Naive thymus-derived CD8-positive, alpha-beta T cell (primary cell): ENCODE results near the gene CALU. TPM values are rescaled to one million over a fixed set of nuclear protein-coding genes. Genes with fewer than 3 reads are reported as not detected.
A peak's percentile ranks its signal among the peaks of the same experiment; 100 is the strongest.

Experiments
- ATAC-seq, 2 donors: fragments of 150-1000 bp; cut with Tn5 transposase in 1 of 2; sonication (Bioruptor Pico), chemical (Tn5 transposase) in 1 of 2; 1 replicate in 1 of 2; 2 replicates in 1 of 2; pipeline ENCODE4 v1.10.0; 2021; ENCODE audit warnings: mild to moderate bottlenecking in 2 of 2, moderate library complexity in 2 of 2
- POLR2A ChIA-PET: fragments of 350-600 bp; sonication (Branson Sonifier 250); formaldehyde crosslinking; loops from one replicate; lab custom pipeline; 2021; ENCODE audit warnings: antibody characterized with exemption; lab: Charles Lee
- DNase-seq, 10 donors: peaks; one replicate each; pipeline versions ENCODE4 v3.0.0 to v3.0.0-alpha.2; 2020 to 2022
- H3K27ac Mint-ChIP-seq, 10 donors: one replicate each; pipeline ENCODE4 v1.8.0; 2020 to 2022; ENCODE audit warnings: mild to moderate bottlenecking in 10 of 10, mixed read lengths in 10 of 10, moderate library complexity in 4 of 10, inconsistent platforms in 1 of 10
- H3K27me3 Mint-ChIP-seq, 5 donors: one replicate each; pipeline ENCODE4 v1.8.0; 2021 to 2022; ENCODE audit warnings: mixed read lengths in 5 of 5
- H3K36me3 Mint-ChIP-seq, 3 donors: one replicate each; pipeline ENCODE4 v1.8.0; 2020 to 2022; ENCODE audit warnings: mixed read lengths in 3 of 3, mild to moderate bottlenecking in 2 of 3, inconsistent platforms in 1 of 3
- H3K4me1 Mint-ChIP-seq, 4 donors: one replicate each; pipeline ENCODE4 v1.8.0; 2021 to 2022; ENCODE audit warnings: mixed read lengths in 4 of 4
- H3K4me3 Mint-ChIP-seq, 10 donors: one replicate each; pipeline ENCODE4 v1.8.0; 2020 to 2022; ENCODE audit warnings: mild to moderate bottlenecking in 10 of 10, mixed read lengths in 10 of 10, moderate library complexity in 6 of 10, inconsistent platforms in 1 of 10
- H3K9me3 Mint-ChIP-seq, 9 donors: one replicate each; pipeline ENCODE4 v1.8.0; 2020 to 2022; ENCODE audit warnings: mixed read lengths in 9 of 9, mild to moderate bottlenecking in 3 of 9, inconsistent platforms in 1 of 9, moderate library complexity in 1 of 9
- polyA plus RNA-seq, 3 donors: library from polyadenylated mRNA; unstranded; fragments of 300-500 nt; fragmentation: Illumina TruSeq; gene quantifications; one replicate each; pipeline ENCODE4 v1.2.3, GENCODE V29; 2021
- total RNA-seq, 8 experiments: library from RNA in 2 of 8; stranded (reverse) in 2 of 8; gene quantifications; one replicate each; pipeline ENCODE4 v1.2.3 and lab custom pipeline; 2021 to 2026

The CALU gene
- total and polyA plus RNA-seq, 5 experiments from 2014 or later = 13.6 to 21.5 (median 17.0) TPM

DNA sequence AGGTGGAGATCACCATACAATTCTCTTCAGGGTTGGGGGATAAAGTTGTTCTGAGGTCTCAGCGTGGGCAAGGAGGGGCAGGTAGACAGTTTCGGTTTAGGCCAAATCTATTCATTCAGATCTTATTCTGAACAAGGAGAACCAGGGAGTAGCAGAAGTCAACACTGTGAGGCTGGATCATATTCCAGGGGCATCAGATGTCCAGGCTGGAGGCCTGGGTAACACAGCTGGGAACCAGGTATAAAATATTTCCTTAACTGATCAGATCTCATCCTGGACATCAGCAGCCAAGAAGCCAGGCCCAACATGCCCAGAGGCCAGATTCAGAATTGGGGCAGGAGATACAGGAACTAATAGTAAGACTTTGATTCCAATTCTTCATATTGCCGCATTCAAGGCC, 71.8 kb downstream of the CALU start:
- no peak for DNase-seq
- POLR2A ChIA-PET = no interaction called here
- no peak overlapping the region for H3K27ac Mint-ChIP-seq
- H3K4me1 Mint-ChIP-seq = peaks cover 0 to 4% (median 0%) of the 10 kb centered on the region in 4 donors
- H3K27me3 Mint-ChIP-seq = peaks cover 0 to 5% (median 0%) of the 10 kb centered on the region in 5 donors
- peaks cover 0 to 8% (median 2%) of the 10 kb centered on the region in 3 donors for H3K36me3 Mint-ChIP-seq
- no peak for ATAC-seq
- H3K9me3 Mint-ChIP-seq = no peaks in the 10 kb centered on the region
- H3K4me3 Mint-ChIP-seq = no peak overlapping the region

- ATAC-seq (no peak), DNase-seq (no peak)
- Mint-ChIP-seq H3K9me3 (no peaks in the 10 kb centered on the region), H3K27me3 (peaks cover 0 to 5% (median 0%) of the 10 kb centered on the region in 5 donors), H3K4me1 (peaks cover 0 to 4% (median 0%) of the 10 kb centered on the region in 4 donors), H3K36me3 (peaks cover 0 to 3% (median 0%) of the 10 kb centered on the region in 3 donors), H3K4me3 (no peak overlapping the region), H3K27ac (no peak overlapping the region)
- POLR2A ChIA-PET = no interaction called here
These were observed 72.7 kb downstream of the CALU start for GRCh38 chr7:128811631-128812430.

DNA sequence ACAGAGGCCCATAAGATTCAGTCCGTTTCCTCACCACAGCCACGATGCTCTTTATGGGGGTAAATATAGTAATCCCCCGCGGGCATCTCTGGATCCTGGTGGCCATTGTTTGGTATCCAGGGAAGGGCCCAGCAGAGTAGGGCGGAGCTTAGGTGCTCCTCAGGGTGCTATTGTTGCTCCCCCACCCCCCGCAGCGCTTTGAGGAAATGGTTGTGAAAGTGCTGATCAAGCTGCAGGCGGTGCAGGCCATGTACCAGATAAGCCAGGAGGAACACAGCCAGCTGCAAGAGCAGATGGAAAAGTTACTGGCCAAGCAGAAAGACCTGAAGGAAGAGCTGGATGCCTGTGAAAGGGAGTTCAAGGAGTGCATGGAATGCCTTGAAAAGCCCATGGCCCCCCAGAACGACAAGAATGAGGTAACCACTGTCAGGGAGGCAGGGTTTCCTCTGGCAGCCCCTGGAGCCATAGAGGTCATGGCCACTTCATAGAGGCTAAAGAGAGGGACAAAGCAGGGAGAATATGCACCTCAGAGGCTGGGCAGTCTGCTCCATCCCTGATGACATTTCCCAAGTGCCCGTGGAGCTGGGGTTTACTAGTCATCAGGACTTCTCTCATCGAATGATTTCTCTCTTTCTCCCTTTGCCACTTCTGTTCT, 73.5 kb downstream of the CALU start:
- DNase-seq (no peak), ATAC-seq (no peak)
- H3K9me3 Mint-ChIP-seq = no peaks in the 10 kb centered on the region
- no peak overlapping the region for H3K27ac Mint-ChIP-seq
- peaks cover 0 to 3% (median 0%) of the 10 kb centered on the region in 3 donors for H3K36me3 Mint-ChIP-seq
- peaks cover 0 to 5% (median 0%) of the 10 kb centered on the region in 5 donors for H3K27me3 Mint-ChIP-seq
- no peak overlapping the region for H3K4me3 Mint-ChIP-seq
- H3K4me1 Mint-ChIP-seq = peaks cover 0 to 4% (median 0%) of the 10 kb centered on the region in 4 donors
- POLR2A ChIA-PET = no interaction called here

- DNase-seq = no peak
- Mint-ChIP-seq H3K4me3 (no peak overlapping the region), H3K36me3 (peaks cover 0 to 3% (median 0%) of the 10 kb centered on the region in 3 donors), H3K27ac (peak overlapping the region in 1 of 10 donors; percentile 62), H3K4me1 (peaks cover 0 to 7% (median 4%) of the 10 kb centered on the region in 4 donors), H3K27me3 (peaks cover 0 to 9% (median 0%) of the 10 kb centered on the region in 5 donors), H3K9me3 (no peaks in the 10 kb centered on the region)
- no peak for ATAC-seq
- POLR2A ChIA-PET = no interaction called here
These were observed 75.3 kb downstream of the CALU start for GRCh38 chr7:128814499-128814898.

- Mint-ChIP-seq H3K27me3 (peaks cover 0 to 9% (median 0%) of the 10 kb centered on the region in 5 donors), H3K36me3 (no peaks in the 10 kb centered on the region), H3K9me3 (no peaks in the 10 kb centered on the region), H3K27ac (peak overlapping the region in 1 of 10 donors; percentile 64), H3K4me1 (peaks cover 7 to 16% (median 11%) of the 10 kb centered on the region in 4 donors), H3K4me3 (no peak overlapping the region)
- DNase-seq (no peak), ATAC-seq (no peak)
- POLR2A ChIA-PET = interaction anchor here (0.6 kb wide), 1 partner anchor 18 kb away, joined by 4 read pairs; no protein-coding TSS in a partner anchor
These were observed 76.3 kb downstream of the CALU start for GRCh38 chr7:128815289-128815942.

DNA sequence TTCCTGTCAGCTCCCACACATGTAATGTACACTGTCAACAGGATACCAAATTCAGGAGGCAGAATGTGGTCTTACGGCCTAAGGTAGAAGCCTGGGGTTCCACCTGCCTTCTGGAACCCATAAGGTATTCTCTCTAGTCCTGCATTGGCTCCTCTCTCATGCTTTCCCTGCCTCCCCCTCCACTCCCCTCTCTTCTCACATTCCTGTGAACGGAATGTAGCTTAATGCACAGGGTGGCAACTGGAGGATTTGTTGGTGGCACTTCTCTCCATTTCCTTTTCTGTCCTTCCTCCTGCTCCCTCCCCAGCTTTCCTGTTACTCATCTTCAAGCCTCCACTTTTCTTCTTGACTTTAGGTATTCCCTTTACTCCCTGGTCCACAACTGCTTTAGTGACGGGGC, 79.5 kb downstream of the CALU start:
- Mint-ChIP-seq H3K4me1 (peaks cover 9 to 20% (median 16%) of the 10 kb centered on the region in 4 donors), H3K4me3 (peak overlapping the region in 1 of 10 donors; percentile 8), H3K36me3 (no peaks in the 10 kb centered on the region), H3K27me3 (peaks cover 0 to 9% (median 0%) of the 10 kb centered on the region in 5 donors), H3K9me3 (no peaks in the 10 kb centered on the region), H3K27ac (peak overlapping the region in 2 of 10 donors; percentile 23 to 72)
- POLR2A ChIA-PET = no interaction called here
- DNase-seq = no peak
- ATAC-seq = no peak

Other genes with a start within 250 kb of the CALU start
- gene GARIN1A, start 67.1 kb upstream of the CALU start, total RNA-seq = 1 to 10 TPM; 2.9 to 3.6 TPM
- gene GARIN1A, start 67.1 kb upstream of the CALU start, polyA plus RNA-seq = under 1 TPM in 2 of 3 donors, not detected in 1; 0.02 to 0.09 TPM
- not detected for gene OPN1SW, start 36.4 kb downstream of the CALU start, total RNA-seq
- under 1 TPM in 1 of 3 donors, not detected in 2; 0.24 TPM for gene OPN1SW, start 36.4 kb downstream of the CALU start, polyA plus RNA-seq
- gene CCDC136, start 52.6 kb downstream of the CALU start, total RNA-seq = 10 to 100 TPM; 16.0 to 16.5 TPM
- 1 to 10 TPM in 2 of 3 donors, under 1 TPM in 1; 0.43 to 3.4 (median 1.1) TPM for gene CCDC136, start 52.6 kb downstream of the CALU start, polyA plus RNA-seq
- gene FLNC, start 91.0 kb downstream of the CALU start, total RNA-seq = not detected
- under 1 TPM in 1 of 3 donors, not detected in 2; 0.01 TPM for gene FLNC, start 91.0 kb downstream of the CALU start, polyA plus RNA-seq
- 10 to 100 TPM; 65.1 to 69.2 TPM for gene ATP6V1F, start 123.5 kb downstream of the CALU start, total RNA-seq
- 100 to 1,000 TPM; 305 to 319 (median 313) TPM for gene ATP6V1F, start 123.5 kb downstream of the CALU start, polyA plus RNA-seq
- under 1 TPM; 0.29 to 0.33 TPM for gene KCP, start 171.3 kb downstream of the CALU start, total RNA-seq
- gene KCP, start 171.3 kb downstream of the CALU start, polyA plus RNA-seq = not detected
- 1 to 10 TPM; 2.3 to 3.0 TPM for gene IRF5, start 198.6 kb downstream of the CALU start, total RNA-seq
- gene IRF5, start 198.6 kb downstream of the CALU start, polyA plus RNA-seq = under 1 TPM; 0.20 to 0.42 (median 0.40) TPM